ENCODE data around the gene IDUA.

DNA sequence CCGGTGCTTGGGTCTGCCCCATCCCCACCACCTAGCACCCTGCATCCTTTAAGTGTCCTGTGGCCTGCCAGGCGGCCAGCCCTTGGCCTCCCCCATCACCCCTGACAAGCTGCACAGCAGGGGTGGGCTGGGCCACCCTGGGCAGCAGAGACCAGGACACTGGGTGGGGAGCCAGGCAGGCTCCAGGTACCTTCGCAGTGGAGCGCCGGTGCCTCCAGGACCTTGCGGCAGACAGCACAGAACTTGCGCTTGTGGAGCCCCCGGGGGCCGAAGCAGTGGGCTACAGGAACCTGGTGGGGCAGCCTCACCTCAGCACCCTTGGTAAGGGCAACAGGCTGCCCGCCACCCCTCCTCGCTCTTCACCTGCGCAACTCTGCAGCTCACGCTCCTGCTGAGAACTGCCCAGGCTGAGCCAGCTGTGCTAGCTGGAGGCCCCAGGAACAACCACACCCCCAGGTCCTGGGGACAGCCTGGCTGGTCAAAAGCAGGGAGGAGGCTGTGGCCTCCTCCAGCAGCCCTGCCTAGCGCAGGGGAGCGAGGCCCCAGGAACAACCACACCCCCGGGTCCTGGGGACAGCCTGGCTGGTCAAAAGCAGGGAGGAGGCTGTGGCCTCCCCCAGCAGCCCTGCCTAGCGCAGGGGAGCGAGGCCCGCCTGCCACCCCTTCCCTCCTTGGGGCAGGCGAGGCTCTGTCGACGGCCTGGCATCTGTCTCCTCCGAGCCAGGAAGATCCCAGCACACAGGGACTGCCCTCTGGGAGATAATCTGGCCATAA, 18.0 kb upstream of the IDUA start:
- TF ChIP-seq, protein P1, sequence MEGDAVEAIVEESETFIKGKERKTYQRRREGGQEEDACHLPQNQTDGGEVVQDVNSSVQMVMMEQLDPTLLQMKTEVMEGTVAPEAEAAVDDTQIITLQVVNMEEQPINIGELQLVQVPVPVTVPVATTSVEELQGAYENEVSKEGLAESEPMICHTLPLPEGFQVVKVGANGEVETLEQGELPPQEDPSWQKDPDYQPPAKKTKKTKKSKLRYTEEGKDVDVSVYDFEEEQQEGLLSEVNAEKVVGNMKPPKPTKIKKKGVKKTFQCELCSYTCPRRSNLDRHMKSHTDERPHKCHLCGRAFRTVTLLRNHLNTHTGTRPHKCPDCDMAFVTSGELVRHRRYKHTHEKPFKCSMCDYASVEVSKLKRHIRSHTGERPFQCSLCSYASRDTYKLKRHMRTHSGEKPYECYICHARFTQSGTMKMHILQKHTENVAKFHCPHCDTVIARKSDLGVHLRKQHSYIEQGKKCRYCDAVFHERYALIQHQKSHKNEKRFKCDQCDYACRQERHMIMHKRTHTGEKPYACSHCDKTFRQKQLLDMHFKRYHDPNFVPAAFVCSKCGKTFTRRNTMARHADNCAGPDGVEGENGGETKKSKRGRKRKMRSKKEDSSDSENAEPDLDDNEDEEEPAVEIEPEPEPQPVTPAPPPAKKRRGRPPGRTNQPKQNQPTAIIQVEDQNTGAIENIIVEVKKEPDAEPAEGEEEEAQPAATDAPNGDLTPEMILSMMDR (IDR thresholded peaks at IDR 0.05; ENCODE audit: low read length) = no peak
- no peak for TF ChIP-seq EZH2 (optimal IDR thresholded peaks at IDR 0.05; ENCODE audit: low read depth, low read length)
- no peak for TF ChIP-seq EZH2phosphoT487 (IDR thresholded peaks at IDR 0.05; ENCODE audit: low read length)
